ENCODE results near the gene AFP.
"Not testable (repeated sequence)": the region's sequence is repeated elsewhere in the genome, so short reads cannot be mapped to it uniquely, and the experiment has no call there.

The AFP gene

DNA sequence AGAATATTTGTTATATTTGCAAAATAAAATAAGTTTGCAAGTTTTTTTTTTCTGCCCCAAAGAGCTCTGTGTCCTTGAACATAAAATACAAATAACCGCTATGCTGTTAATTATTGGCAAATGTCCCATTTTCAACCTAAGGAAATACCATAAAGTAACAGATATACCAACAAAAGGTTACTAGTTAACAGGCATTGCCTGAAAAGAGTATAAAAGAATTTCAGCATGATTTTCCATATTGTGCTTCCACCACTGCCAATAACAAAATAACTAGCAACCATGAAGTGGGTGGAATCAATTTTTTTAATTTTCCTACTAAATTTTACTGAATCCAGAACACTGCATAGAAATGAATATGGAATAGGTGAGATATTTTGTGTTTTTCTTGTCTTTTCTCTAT lies at the start of gene AFP:
Gene AFP (plus strand): TSS at position 238 of the 400 bp plus-strand sequence. CDS start 42 bp downstream, at position 280.
- no peak for DNase-seq

DNA sequence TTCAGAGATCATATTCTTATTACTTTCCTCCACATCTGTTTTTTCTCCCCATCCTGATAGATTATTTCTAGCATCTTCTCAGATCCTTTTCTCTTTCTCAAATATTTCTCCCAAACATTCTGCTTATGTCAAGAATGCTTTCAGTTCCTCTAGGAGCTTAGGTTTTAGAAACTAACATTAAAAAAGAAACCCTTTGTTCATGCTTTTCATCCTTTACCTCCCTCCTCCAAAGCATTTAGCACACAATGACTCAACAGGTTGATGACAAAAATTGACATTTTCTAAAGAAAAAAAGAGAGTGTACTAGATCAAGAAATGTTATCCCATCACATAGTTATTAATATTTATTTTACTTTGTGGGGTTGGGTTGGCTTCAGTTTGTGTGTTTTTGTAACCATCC lies 48.5 kb upstream of the AFP start:
- DNase-seq = no peak

DNA sequence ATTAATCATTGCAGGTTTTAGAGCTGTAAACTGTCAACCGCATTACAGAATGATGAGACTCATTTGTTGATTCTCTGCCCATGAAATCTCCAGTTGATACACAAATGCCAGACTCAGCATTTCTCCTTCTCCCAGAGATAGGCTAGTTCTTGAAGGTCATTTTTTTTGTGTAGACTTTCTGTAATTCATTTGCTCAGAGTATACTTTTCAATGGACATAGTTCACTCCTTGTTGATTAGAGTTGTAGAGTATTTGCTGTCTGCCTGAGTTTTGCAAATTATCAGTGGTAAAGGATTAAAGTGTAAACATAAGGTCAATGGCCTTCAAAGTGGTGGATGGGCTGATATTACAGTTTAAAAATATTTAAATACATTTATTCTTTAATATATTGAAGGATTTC lies 47.1 kb upstream of the AFP start:
- DNase-seq = no peak

- DNase-seq = not testable (repeated sequence)
Measured at GRCh38 chr4:73389663-73390062, 46.4 kb upstream of the AFP start.

DNA sequence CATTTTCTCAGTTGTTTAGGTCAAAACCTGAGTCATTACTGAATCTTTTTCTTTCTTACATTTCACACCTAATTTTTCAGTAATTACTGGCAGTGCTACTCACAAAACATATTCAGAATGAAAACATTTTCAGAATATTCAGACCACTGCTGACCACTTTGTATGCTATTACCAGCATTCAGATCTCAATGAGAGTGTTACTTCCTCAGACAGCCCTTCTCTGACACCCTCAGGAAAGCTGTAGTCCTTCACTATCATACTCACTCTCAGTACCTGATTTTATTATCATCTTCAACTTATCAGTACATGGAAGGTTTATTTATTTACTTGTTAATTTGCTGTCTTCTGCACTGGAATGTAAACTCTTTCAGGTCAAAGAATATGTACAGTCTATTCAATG lies 44.2 kb upstream of the AFP start:
- no peak for DNase-seq

DNA sequence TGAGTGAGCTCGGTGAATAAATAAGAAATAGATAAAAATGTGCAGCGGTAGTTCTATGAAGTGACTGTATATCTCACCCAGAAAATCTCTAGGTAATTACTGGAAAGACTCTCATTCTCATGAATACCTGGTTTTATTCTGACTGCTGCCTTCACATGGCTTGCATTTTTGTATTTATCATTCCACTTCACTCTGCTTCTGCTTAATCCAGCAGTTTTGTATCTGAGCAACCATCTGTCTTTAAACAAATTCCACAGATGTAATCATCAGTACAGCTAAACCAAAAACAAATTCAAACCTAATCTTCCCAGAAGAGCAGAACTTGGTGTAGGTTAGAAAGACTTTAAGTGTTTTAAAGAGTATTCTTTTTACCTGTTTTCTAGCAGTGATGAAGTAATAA lies 43.1 kb upstream of the AFP start:
- no peak for DNase-seq

DNA sequence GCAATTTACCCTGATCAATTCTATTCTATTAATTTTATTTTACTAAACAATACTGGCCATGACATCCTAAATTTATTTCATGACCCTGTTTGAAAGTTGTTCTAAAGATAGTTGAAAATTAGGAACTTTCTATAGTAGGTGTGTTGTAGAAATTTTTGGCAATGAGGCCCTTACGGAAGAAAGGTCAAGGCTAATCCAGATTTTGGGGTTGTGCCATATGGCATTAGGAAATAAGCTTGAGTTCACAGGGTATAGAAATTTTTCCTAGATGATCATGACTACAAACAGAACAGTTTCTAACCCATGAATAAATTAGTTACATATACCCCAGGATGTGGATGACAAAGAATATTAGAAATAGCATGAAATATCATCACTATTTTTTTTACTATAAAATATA lies 39.7 kb upstream of the AFP start:
- peak; percentile 18 for DNase-seq

GRCh38 chr4:73396993-73397972 lies 38.7 kb upstream of the AFP start:
- DNase-seq = no peak

- DNase-seq = no peak
Measured at GRCh38 chr4:73401412-73401811, 34.6 kb upstream of the AFP start.

DNA sequence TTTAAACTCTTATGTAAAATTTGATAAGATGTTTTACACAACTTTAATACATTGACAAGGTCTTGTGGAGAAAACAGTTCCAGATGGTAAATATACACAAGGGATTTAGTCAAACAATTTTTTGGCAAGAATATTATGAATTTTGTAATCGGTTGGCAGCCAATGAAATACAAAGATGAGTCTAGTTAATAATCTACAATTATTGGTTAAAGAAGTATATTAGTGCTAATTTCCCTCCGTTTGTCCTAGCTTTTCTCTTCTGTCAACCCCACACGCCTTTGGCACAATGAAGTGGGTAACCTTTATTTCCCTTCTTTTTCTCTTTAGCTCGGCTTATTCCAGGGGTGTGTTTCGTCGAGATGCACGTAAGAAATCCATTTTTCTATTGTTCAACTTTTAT lies 32.0 kb upstream of the AFP start, which contains the start of gene ALB:
Gene ALB (plus strand): TSS at position 246 of the 400 bp plus-strand sequence. CDS start 41 bp downstream, at position 287.
- DNase-seq = no peak

GRCh38 chr4:73404457-73404856 lies 31.6 kb upstream of the AFP start:
- DNase-seq = no peak

DNA sequence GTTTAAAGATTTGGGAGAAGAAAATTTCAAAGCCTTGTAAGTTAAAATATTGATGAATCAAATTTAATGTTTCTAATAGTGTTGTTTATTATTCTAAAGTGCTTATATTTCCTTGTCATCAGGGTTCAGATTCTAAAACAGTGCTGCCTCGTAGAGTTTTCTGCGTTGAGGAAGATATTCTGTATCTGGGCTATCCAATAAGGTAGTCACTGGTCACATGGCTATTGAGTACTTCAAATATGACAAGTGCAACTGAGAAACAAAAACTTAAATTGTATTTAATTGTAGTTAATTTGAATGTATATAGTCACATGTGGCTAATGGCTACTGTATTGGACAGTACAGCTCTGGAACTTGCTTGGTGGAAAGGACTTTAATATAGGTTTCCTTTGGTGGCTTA lies 30.9 kb upstream of the AFP start:
- no peak for DNase-seq

GRCh38 chr4:73406548-73406875 lies 29.5 kb upstream of the AFP start:
- no peak for DNase-seq

DNA sequence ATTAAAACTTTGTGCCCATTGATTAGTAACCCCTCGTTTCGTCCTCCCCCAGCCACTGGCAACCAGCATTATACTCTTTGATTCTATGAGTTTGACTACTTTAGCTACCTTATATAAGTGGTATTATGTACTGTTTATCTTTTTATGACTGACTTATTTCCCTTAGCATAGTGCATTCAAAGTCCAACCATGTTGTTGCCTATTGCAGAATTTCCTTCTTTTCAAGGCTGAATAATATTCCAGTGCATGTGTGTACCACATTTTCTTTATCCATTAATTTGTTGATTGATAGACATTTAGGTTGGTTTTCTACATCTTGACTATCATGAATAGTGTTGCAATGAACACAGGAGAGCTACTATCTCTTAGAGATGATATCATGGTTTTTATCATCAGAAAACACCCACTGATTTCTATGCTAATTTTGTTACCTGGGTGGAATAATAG lies 28.8 kb upstream of the AFP start:
- DNase-seq = no peak

DNA sequence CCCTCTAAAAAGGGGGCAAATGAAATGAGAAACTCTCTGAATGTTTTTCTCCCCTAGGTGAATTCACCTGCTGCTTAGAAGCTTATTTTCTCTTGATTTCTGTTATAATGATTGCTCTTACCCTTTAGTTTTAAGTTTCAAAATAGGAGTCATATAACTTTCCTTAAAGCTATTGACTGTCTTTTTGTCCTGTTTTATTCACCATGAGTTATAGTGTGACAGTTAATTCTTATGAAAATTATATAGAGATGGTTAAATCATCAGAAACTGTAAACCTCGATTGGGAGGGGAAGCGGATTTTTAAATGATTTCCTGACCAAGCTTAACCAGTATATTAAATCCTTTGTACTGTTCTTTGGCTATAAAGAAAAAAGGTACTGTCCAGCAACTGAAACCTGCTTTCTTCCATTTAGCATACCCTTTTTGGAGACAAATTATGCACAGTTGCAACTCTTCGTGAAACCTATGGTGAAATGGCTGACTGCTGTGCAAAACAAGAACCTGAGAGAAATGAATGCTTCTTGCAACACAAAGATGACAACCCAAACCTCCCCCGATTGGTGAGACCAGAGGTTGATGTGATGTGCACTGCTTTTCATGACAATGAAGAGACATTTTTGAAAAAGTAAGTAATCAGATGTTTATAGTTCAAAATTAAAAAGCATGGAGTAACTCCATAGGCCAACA lies 27.7 kb upstream of the AFP start:
- no peak for DNase-seq

DNA sequence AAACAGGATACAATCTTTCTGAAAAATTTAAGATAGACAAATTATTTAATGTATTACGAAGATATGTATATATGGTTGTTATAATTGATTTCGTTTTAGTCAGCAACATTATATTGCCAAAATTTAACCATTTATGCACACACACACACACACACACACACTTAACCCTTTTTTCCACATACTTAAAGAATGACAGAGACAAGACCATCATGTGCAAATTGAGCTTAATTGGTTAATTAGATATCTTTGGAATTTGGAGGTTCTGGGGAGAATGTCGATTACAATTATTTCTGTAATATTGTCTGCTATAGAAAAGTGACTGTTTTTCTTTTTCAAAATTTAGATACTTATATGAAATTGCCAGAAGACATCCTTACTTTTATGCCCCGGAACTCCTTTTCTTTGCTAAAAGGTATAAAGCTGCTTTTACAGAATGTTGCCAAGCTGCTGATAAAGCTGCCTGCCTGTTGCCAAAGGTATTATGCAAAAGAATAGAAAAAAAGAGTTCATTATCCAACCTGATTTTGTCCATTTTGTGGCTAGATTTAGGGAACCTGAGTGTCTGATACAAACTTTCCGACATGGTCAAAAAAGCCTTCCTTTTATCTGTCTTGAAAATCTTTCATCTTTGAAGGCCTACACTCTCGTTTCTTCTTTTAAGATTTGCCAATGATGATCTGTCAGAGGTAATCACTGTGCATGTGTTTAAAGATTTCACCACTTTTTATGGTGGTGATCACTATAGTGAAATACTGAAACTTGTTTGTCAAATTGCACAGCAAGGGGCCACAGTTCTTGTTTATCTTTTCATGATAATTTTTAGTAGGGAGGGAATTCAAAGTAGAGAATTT lies 26.8 kb upstream of the AFP start:
- no peak for DNase-seq

- DNase-seq = no peak
Measured at GRCh38 chr4:73409978-73410548, 26.0 kb upstream of the AFP start.

DNA sequence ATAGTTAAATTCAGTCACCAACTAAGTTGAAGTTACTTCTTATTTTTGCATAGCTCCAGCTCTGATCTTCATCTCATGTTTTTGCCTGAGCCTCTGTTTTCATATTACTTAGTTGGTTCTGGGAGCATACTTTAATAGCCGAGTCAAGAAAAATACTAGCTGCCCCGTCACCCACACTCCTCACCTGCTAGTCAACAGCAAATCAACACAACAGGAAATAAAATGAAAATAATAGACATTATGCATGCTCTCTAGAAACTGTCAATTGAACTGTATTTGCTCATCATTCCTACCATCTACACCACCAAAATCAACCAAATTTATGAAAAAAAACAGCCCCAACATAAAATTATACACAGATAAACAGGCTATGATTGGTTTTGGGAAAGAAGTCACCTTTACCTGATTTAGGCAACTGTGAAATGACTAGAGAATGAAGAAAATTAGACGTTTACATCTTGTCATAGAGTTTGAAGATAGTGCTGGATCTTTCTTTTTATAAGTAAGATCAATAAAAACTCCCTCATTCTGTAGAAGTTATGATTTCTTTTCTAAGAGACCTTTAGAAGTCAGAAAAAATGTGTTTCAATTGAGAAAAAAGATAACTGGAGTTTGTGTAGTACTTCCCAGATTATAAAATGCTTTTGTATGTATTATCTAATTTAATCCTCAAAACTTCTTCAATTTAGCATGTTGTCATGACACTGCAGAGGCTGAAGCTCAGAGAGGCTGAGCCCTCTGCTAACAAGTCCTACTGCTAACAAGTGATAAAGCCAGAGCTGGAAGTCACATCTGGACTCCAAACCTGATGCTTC lies 24.9 kb upstream of the AFP start:
- DNase-seq = no peak

DNA sequence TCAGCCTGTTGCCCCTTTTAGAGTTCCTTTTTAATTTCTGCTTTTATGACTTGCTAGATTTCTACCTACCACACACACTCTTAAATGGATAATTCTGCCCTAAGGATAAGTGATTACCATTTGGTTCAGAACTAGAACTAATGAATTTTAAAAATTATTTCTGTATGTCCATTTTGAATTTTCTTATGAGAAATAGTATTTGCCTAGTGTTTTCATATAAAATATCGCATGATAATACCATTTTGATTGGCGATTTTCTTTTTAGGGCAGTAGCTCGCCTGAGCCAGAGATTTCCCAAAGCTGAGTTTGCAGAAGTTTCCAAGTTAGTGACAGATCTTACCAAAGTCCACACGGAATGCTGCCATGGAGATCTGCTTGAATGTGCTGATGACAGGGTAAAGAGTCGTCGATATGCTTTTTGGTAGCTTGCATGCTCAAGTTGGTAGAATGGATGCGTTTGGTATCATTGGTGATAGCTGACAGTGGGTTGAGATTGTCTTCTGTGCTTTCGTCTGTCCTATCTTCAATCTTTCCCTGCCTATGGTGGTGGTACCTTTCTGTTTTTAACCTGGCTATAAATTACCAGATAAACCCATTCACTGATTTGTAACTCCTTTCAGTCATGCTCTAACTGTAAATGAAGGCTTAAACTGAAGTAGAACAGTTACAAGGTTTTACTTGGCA lies 24.1 kb upstream of the AFP start:
- no peak for DNase-seq

DNA sequence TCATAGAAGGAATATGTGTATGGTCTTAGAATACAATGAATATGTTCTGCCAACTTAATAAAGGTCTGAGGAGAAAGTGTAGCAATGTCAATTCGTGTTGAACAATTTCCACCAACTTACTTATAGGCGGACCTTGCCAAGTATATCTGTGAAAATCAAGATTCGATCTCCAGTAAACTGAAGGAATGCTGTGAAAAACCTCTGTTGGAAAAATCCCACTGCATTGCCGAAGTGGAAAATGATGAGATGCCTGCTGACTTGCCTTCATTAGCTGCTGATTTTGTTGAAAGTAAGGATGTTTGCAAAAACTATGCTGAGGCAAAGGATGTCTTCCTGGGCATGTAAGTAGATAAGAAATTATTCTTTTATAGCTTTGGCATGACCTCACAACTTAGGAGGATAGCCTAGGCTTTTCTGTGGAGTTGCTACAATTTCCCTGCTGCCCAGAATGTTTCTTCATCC lies 22.7 kb upstream of the AFP start:
- no peak for DNase-seq

DNA sequence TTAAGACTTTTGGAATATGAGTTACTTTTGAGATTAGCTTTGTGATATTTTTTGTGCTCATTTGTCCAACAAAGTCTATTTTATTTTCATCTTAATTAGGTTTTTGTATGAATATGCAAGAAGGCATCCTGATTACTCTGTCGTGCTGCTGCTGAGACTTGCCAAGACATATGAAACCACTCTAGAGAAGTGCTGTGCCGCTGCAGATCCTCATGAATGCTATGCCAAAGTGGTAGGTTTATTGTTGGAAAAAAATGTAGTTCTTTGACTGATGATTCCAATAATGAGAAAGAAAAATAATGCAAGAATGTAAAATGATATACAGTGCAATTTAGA lies 21.1 kb upstream of the AFP start:
- DNase-seq = no peak

All from NCI-H82 (cell line).